GM20000 (cell line): ENCODE data around the gene ANK2.

Experiments
- DNase-seq: peaks from one replicate; pipeline ENCODE4 v3.0.0; 2012; ENCODE audit warnings: low spot score
- TF ChIP-seq, protein P1 (sequence below): IDR thresholded peaks from 2 replicates; pipeline ENCODE4 v1.5.1; 2012; ENCODE audit warnings: mild to moderate bottlenecking, control low read depth; ENCODE audit errors: extremely low read depth, missing control alignments

Gene ANK2

DNA sequence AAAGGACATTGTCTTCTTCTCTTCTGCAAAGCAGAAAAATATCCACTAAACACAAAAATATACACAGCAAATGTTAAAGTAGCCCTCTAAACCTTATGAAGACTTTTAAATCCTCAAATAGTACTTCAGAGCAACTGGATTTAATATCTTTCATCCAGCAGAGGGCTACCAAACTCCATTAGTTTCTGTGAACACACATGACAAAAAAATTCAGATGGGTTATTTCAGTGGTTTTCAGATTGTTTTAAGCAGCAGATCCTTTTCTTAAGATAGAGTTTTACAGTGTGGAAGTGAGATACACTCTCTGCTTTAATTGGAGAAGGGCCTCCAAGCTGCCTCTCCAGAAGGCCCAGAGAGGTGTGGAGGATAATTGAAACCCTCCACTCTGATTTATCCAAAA, 56.7 kb downstream of the ANK2 start:
- peak; percentile 14 for DNase-seq
- TF ChIP-seq, protein P1, sequence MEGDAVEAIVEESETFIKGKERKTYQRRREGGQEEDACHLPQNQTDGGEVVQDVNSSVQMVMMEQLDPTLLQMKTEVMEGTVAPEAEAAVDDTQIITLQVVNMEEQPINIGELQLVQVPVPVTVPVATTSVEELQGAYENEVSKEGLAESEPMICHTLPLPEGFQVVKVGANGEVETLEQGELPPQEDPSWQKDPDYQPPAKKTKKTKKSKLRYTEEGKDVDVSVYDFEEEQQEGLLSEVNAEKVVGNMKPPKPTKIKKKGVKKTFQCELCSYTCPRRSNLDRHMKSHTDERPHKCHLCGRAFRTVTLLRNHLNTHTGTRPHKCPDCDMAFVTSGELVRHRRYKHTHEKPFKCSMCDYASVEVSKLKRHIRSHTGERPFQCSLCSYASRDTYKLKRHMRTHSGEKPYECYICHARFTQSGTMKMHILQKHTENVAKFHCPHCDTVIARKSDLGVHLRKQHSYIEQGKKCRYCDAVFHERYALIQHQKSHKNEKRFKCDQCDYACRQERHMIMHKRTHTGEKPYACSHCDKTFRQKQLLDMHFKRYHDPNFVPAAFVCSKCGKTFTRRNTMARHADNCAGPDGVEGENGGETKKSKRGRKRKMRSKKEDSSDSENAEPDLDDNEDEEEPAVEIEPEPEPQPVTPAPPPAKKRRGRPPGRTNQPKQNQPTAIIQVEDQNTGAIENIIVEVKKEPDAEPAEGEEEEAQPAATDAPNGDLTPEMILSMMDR = no peak

DNA sequence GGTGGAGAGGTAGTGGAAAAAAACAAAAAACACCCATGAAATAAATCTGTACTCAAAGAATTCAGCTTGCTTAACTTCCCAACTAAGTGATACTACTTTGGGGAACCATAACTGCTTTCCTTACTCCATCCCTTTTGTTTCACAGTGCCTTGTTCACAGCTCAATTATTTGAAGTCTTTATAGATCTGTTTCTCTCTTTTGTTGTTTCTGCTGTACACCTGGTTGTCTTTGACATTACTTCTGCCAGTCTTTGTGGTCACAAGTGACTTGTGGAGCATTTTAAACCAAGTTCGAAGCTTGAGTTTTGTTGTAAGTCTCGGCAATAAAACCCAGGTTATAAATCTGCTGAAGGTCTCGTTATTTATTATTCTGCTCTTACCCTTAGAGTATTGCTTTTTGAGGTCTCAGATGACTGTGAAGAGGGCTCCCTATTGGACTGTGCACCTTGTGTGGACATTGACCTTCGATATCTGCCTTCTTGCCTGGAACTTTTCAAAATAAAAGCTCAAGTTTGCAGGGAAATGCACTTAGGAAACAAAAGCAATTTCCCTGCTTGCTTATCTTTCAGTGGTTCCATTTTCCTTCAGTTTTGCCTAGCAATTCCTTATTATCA, 59.8 kb downstream of the ANK2 start:
- no peak for DNase-seq
- TF ChIP-seq, protein P1 = no peak

DNA sequence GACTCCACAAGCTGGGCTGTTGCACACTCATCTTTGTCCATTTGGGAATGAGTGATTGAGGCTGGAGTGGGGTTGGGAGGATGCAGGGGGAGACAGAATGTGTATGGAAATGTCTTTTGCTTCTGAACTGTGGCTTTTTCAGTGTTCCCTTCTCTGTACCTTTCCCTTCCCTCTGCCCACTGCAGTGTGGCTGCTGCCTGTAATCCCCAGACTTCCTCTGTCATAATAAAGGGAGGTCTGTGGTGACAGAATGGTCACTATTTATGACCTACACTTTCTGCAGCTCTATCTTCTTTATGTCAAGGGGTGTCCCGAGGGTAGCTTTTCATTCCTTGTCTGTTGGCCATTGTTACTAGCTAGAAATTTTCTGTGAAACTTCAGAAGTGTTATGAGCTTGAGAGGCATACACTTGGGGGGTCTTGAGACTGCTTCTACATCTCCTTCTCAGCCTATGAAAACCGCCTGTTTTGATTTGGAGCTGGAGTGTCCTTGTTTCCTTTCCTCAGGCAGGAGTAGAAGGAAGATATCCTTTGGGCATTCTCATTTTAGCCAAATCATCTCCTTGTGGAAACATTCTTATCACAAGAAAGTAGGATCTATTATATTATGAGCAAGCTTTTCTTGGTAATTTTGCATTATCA, 63.0 kb downstream of the ANK2 start:
- no peak for DNase-seq
- TF ChIP-seq, protein P1 = no peak

DNA sequence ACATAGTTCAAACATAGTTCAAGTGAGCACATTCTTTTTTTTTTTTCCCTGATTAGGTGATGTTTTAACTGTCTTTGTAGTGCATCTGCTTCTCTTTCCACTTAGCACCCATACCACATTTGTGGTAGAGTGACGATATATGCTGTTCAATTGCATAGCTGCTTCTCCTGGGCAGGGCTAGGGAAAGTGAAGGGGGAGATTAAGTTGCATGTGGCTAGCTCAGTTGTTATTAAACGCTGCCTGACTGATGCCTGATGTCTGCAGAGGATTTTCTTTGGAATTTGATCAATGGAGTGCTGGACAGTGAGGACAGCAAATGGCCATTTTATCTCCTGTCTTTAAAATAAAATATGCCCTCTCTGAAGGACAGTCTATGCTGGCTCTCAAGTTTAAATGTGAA, 63.7 kb downstream of the ANK2 start:
- DNase-seq = no peak
- TF ChIP-seq, protein P1 = no peak

DNA sequence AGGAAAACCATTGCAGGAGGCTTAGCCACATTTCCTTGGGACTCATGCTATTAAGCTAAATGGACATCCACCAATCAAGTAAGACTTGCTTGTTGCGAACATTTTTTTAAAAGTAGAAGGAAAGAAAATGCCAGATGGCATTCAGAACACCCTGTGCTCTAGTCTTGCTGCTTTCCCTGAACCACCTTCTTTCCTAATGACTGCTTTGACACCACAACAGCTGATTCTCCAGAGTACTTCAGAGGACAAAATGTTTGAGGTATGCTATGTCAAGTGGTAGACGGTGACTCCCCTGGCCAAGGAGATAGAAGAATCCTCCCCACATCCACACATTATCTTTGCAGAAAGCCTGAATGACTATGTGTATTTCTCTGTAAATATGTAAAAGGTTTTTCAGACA, 65.4 kb downstream of the ANK2 start:
- TF ChIP-seq, protein P1 = no peak
- no peak for DNase-seq

DNA sequence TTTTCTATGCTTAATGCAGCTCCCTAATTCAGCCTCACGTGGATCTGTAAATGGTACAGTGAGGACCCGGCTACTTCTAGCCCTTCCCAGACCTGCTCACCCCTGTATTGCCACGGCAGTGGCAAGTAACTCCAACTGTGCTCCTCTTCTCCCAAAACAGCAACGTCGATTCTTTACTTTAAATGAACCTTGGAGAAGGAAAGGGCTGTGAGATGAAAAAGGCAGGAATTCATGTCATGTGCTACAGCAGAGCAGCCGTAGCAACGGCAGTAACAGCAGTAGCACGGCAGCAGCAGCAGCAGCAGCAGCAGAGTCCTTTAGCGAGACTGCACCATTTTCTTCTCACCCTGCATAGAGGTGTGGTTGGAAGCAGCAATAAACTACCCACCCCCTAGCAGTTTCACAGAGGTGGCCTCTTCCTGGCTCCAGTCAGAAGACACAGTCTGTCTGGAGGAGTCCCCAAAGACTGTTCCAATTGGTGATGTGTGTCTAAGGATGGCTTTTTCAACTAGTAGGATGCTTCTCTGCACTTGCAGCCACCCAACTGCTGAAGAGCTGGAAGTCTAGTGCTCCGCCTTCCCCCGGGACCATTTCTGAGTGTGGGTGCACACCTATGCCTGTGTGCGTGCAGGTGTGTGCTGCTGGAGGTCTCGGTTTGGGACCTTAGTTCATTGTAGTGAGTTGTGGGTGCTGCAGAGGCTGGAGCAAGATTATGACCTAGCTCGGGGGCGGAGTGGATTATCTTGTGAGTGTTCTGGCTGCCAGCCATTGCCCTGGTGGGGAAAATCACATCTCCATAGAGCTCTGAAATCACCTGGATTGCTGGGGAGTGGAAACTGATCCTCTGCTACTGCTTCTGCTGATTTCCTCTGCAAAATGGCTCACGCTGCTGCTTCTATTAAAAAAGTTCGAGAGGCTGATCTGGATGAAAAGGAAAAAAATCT, 67.2 kb downstream of the ANK2 start:
- TF ChIP-seq, protein P1 = no peak
- no peak for DNase-seq

DNA sequence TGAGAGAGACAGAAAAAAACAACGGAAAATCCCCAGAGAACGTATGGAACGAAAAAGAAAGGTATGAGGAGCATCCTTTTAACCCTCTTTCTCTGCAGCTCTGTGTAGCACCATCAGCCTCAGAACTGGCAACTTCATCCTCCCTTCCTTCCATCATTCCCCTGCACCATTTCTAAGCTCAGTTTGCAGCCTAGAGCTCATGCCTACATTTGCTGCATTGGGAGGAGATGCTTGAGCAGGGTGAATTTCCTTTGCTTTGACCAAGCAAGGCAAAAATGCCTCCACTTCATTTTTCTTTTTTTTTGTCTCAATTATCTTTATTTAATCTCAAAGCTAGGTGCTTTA, 67.9 kb downstream of the ANK2 start:
- DNase-seq = no peak
- TF ChIP-seq, protein P1 = no peak
